ENCODE measurements around the gene PKP2.

DNA sequence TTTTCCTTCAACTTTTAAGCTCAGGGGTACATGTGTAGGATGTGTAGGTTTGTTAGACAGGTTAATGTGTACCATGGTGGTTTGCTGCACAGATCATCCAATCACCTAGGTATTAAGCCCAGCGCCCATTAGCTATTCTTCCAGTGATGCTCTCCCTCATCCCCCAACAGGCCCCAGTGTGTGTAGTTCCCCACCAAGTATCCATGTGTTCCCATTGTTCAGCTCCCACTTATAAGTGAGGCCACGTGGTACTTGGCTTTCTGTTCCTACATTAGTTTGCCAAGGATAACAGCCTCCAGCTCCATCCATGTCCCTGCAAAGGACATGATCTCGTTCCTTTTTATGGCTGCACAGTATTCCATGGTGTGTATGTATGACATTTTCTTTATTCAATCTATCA lies 92.3 kb downstream of the PKP2 start:
- no peak for TF ChIP-seq EZH2 (IDR thresholded peaks at IDR 0.05; ENCODE audit: insufficient read depth, poor library complexity, severe bottlenecking)
- no peak for TF ChIP-seq EZH2phosphoT487 (IDR thresholded peaks at IDR 0.05; ENCODE audit: insufficient read depth, low read depth)
